C4-2B (cell line): ENCODE measurements around the gene SENP7.
"Not testable (repeated sequence)": the region's sequence is repeated elsewhere in the genome, so short reads cannot be mapped to it uniquely, and the experiment has no call there.

Experiments used
- ZFX ChIP-seq: fragments of 450-650 bp; IDR thresholded peaks from 2 replicates; pipeline ENCODE4 v1.6.1; 2017
- TF ChIP-seq, protein P1 (sequence below): fragments of 450-650 bp; conservative IDR thresholded peaks from 2 replicates; pipeline ENCODE4 v1.5.1; 2017; ENCODE audit warnings: mild to moderate bottlenecking

GRCh38 chr3:101308147-101308772 lies 204.8 kb downstream of the SENP7 start:
- TF ChIP-seq, protein P1, sequence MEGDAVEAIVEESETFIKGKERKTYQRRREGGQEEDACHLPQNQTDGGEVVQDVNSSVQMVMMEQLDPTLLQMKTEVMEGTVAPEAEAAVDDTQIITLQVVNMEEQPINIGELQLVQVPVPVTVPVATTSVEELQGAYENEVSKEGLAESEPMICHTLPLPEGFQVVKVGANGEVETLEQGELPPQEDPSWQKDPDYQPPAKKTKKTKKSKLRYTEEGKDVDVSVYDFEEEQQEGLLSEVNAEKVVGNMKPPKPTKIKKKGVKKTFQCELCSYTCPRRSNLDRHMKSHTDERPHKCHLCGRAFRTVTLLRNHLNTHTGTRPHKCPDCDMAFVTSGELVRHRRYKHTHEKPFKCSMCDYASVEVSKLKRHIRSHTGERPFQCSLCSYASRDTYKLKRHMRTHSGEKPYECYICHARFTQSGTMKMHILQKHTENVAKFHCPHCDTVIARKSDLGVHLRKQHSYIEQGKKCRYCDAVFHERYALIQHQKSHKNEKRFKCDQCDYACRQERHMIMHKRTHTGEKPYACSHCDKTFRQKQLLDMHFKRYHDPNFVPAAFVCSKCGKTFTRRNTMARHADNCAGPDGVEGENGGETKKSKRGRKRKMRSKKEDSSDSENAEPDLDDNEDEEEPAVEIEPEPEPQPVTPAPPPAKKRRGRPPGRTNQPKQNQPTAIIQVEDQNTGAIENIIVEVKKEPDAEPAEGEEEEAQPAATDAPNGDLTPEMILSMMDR: not testable (repeated sequence)
- TF ChIP-seq ZFX: not testable (repeated sequence)
